BLaER1 treated with 17β-estradiol and CSF1 and Interleukin-3, amounts not matched to agents 10 nM and 100 nM (cell line): ENCODE measurements around the gene MEIOB.

Experiments
- H3K27ac ChIP-seq, 11 experiments: shearing (Covaris generic); formaldehyde crosslinking; 2 replicates each; pipeline ENCODE4 v1.8.1; 2022
- H3K27me3 ChIP-seq, 11 experiments: shearing (Covaris generic); formaldehyde crosslinking; 2 replicates each; pipeline ENCODE4 v1.8.1; 2022
- H3K36me3 ChIP-seq, 11 experiments: shearing (Covaris generic); formaldehyde crosslinking; 2 replicates each; pipeline ENCODE4 v1.8.1; 2022
- H3K4me1 ChIP-seq, 10 experiments: shearing (Covaris generic); formaldehyde crosslinking; 2 replicates each; pipeline ENCODE4 v1.8.1; 2022
- H3K4me2 ChIP-seq, 11 experiments: shearing (Covaris generic); formaldehyde crosslinking; 2 replicates each; pipeline ENCODE4 v1.8.1; 2022
- H3K4me3 ChIP-seq, 10 experiments: shearing (Covaris generic); formaldehyde crosslinking; 2 replicates each; pipeline ENCODE4 v1.8.1; 2022
- H3K9ac ChIP-seq, 11 experiments: shearing (Covaris generic); formaldehyde crosslinking; 2 replicates each; pipeline ENCODE4 v1.8.1; 2022
- H3K9me3 ChIP-seq, 11 experiments: shearing (Covaris generic); formaldehyde crosslinking; replicated peaks in 1 of 11; 2 replicates each; pipeline ENCODE4 v1.8.1; 2022
- H4K20me1 ChIP-seq, 11 experiments: shearing (Covaris generic); formaldehyde crosslinking; 2 replicates each; pipeline ENCODE4 v1.8.1; 2022
- Cebpa-rat ChIP-seq, 11 experiments: shearing (Covaris generic); IDR thresholded peaks; 2 replicates each; pipeline ENCODE4 v1.8.1; 2022

MEIOB gene

GRCh38 chr16:1831186-1832075, 40.5 kb downstream of the MEIOB start:
- H3K4me2 ChIP-seq, result no peak overlapping the region
- H3K9me3 ChIP-seq, result no peaks in the 10 kb centered on the region
- no peaks in the 10 kb centered on the region for H3K27me3 ChIP-seq
- no peak overlapping the region for H3K27ac ChIP-seq
- H3K4me3 ChIP-seq, result no peak overlapping the region
- no peak for TF ChIP-seq Cebpa-rat (IDR thresholded peaks at IDR 0.05)
- H4K20me1 ChIP-seq, result peaks cover 0 to 33% (median 16%) of the 10 kb centered on the region in 11 experiments; a peak in 14 of 22 replicates
- H3K36me3 ChIP-seq, result peaks cover 8 to 32% (median 18%) of the 10 kb centered on the region in 11 experiments; a peak in 17 of 22 replicates
- H3K4me1 ChIP-seq, result peaks cover 20 to 32% (median 22%) of the 10 kb centered on the region in 10 experiments
- H3K9ac ChIP-seq, result no peak overlapping the region

GRCh38 chr16:1830213-1830612, 41.8 kb downstream of the MEIOB start:
- H3K4me3 ChIP-seq, result no peak overlapping the region
- H3K36me3 ChIP-seq, result peaks cover 8 to 32% (median 18%) of the 10 kb centered on the region in 11 experiments; a peak in 17 of 22 replicates
- no peaks in the 10 kb centered on the region for H3K9me3 ChIP-seq
- TF ChIP-seq Cebpa-rat (IDR thresholded peaks at IDR 0.05), result no peak
- H3K4me2 ChIP-seq, result peak overlapping the region in 3 of 11 experiments; percentile 89 to 97 (median 92); a peak in 3 of 22 replicates
- peaks cover 0 to 40% (median 16%) of the 10 kb centered on the region in 11 experiments; a peak in 15 of 22 replicates for H4K20me1 ChIP-seq
- H3K4me1 ChIP-seq, result peaks cover 28 to 38% (median 31%) of the 10 kb centered on the region in 10 experiments
- no peaks in the 10 kb centered on the region for H3K27me3 ChIP-seq
- peak overlapping the region in 1 of 11 experiments; percentile 34; a peak in 2 of 22 replicates for H3K9ac ChIP-seq
- H3K27ac ChIP-seq, result no peak overlapping the region

GRCh38 chr16:1828645-1829410, 43.1 kb downstream of the MEIOB start:
- peaks cover 5 to 52% (median 20%) of the 10 kb centered on the region in 11 experiments; a peak in 16 of 22 replicates for H4K20me1 ChIP-seq
- H3K4me2 ChIP-seq, result peak overlapping the region; percentile 88 to 100 (median 97)
- peak overlapping the region; percentile 18 to 91 (median 86); a peak in 18 of 22 replicates for H3K9ac ChIP-seq
- no peaks in the 10 kb centered on the region for H3K9me3 ChIP-seq
- no peak overlapping the region; a peak in 2 of 22 replicates for H3K27ac ChIP-seq
- H3K27me3 ChIP-seq, result no peaks in the 10 kb centered on the region
- no peak for TF ChIP-seq Cebpa-rat (IDR thresholded peaks at IDR 0.05)
- peaks cover 8 to 32% (median 18%) of the 10 kb centered on the region in 11 experiments; a peak in 17 of 22 replicates for H3K36me3 ChIP-seq
- H3K4me1 ChIP-seq, result peaks cover 32 to 52% (median 34%) of the 10 kb centered on the region in 10 experiments
- H3K4me3 ChIP-seq, result peak overlapping the region; percentile 7 to 96 (median 84); a peak in 13 of 20 replicates

GRCh38 chr16:1826691-1827573, 45.0 kb downstream of the MEIOB start, which contains the start of the genes FAHD1 and HAGH:
Gene FAHD1, plus strand, starts transcription at chr16:1827206. Its CDS starts 33 bp downstream, at chr16:1827239.
Gene HAGH, minus strand, starts transcription at chr16:1826825. Its CDS starts 38 bp downstream, at chr16:1826787.
- Histone ChIP-seq H3K9me3 (no peaks in the 10 kb centered on the region), H3K4me3 (peak within 1 kb of the TSS; percentile 73 to 96 (median 85)), H3K27ac (peak within 1 kb of the TSS; percentile 54 to 91 (median 79)), H3K9ac (peak within 1 kb of the TSS; percentile 81 to 91 (median 86)), H3K27me3 (no peaks in the 10 kb centered on the region), H3K36me3 (peaks cover 17 to 40% (median 27%) of the 10 kb centered on the region in 11 experiments; a peak in 20 of 22 replicates), H3K4me2 (peak within 1 kb of the TSS; percentile 88 to 100 (median 97)), H3K4me1 (peaks cover 32 to 54% (median 34%) of the 10 kb centered on the region in 10 experiments), H4K20me1 (peaks cover 5 to 59% (median 27%) of the 10 kb centered on the region in 11 experiments; a peak in 16 of 22 replicates)
- no peak for TF ChIP-seq Cebpa-rat (IDR thresholded peaks at IDR 0.05)

- Histone ChIP-seq H4K20me1 (peaks cover 5 to 55% (median 27%) of the 10 kb centered on the region in 11 experiments; a peak in 16 of 22 replicates), H3K4me1 (peaks cover 32 to 54% (median 34%) of the 10 kb centered on the region in 10 experiments), H3K9ac (peak overlapping the region; percentile 81 to 91 (median 86)), H3K4me3 (peak overlapping the region; percentile 73 to 96 (median 85)), H3K9me3 (no peaks in the 10 kb centered on the region), H3K4me2 (peak overlapping the region; percentile 87 to 100 (median 97)), H3K27me3 (no peaks in the 10 kb centered on the region), H3K36me3 (peaks cover 23 to 43% (median 29%) of the 10 kb centered on the region in 11 experiments; a peak in 20 of 22 replicates), H3K27ac (peak overlapping the region; percentile 54 to 91 (median 79); a peak in 21 of 22 replicates)
- no peak for TF ChIP-seq Cebpa-rat (IDR thresholded peaks at IDR 0.05)
Measured at GRCh38 chr16:1825864-1826690, 45.9 kb downstream of the MEIOB start.

- H3K9ac ChIP-seq, result peak overlapping the region; percentile 81 to 91 (median 86); a peak in 20 of 22 replicates
- no peaks in the 10 kb centered on the region for H3K27me3 ChIP-seq
- peaks cover 22 to 43% (median 30%) of the 10 kb centered on the region in 11 experiments; a peak in 20 of 22 replicates for H3K36me3 ChIP-seq
- H3K27ac ChIP-seq, result peak overlapping the region in 2 of 11 experiments; percentile 80 to 88; a peak in 4 of 22 replicates
- no peaks in the 10 kb centered on the region for H3K9me3 ChIP-seq
- peak overlapping the region; percentile 73 to 96 (median 85) for H3K4me3 ChIP-seq
- no peak for TF ChIP-seq Cebpa-rat (IDR thresholded peaks at IDR 0.05)
- peaks cover 5 to 54% (median 31%) of the 10 kb centered on the region in 11 experiments; a peak in 16 of 22 replicates for H4K20me1 ChIP-seq
- H3K4me1 ChIP-seq, result peaks cover 32 to 51% (median 34%) of the 10 kb centered on the region in 10 experiments
- H3K4me2 ChIP-seq, result peak overlapping the region; percentile 87 to 100 (median 97)
Measured at GRCh38 chr16:1825381-1825863, 46.5 kb downstream of the MEIOB start.

GRCh38 chr16:1823821-1824220, 48.1 kb downstream of the MEIOB start:
- Histone ChIP-seq H4K20me1 (peaks cover 5 to 54% (median 25%) of the 10 kb centered on the region in 11 experiments; a peak in 16 of 22 replicates), H3K4me2 (peak overlapping the region in 2 of 11 experiments; percentile 87 to 97; a peak in 2 of 22 replicates)

More at GRCh38 chr16:1823821-1824220, 48.1 kb downstream of the MEIOB start:
- TF ChIP-seq Cebpa-rat (IDR thresholded peaks at IDR 0.05), result no peak
- H3K4me3 ChIP-seq, result no peak overlapping the region
- peaks cover 11 to 43% (median 34%) of the 10 kb centered on the region in 11 experiments; a peak in 19 of 22 replicates for H3K36me3 ChIP-seq
- H3K4me1 ChIP-seq, result peaks cover 25 to 35% (median 27%) of the 10 kb centered on the region in 10 experiments
- H3K9me3 ChIP-seq, result no peaks in the 10 kb centered on the region
- H3K27me3 ChIP-seq, result no peaks in the 10 kb centered on the region
- H3K27ac ChIP-seq, result no peak overlapping the region
- peak overlapping the region in 5 of 11 experiments; percentile 2 to 65 (median 39); a peak in 4 of 22 replicates for H3K9ac ChIP-seq
